ENCODE data around the gene TPD52L1.
A peak's percentile ranks its signal among the peaks of the same experiment; 100 is the strongest.

The TPD52L1 gene

DNA sequence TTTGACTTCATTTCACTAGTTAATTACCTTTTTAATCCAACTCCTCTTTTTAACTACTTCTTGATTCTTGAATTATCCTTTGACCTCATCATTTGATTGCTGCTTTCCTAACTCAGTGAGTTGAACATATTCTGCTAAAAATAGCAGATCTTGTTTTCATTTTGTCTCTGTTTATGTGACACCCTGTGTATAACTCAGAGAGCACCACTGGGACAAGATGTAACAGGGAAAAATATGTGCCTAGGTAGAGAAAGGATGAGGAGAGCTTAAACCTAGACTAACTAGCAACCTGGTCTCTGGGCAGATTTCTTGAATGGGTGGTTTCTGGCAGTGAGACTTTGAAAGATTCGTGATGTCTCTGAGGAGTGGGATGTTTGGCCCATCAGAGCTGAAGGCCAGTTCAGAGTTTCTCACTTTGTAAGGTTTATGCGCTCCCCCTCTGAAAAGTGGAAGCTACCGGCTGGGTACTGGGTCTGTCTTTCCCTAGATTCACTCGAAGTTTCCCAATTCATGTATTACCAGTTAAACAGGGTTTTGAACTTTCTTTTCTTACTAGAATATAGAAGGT lies 61.8 kb downstream of the TPD52L1 start:
- no peak for DNase-seq

DNA sequence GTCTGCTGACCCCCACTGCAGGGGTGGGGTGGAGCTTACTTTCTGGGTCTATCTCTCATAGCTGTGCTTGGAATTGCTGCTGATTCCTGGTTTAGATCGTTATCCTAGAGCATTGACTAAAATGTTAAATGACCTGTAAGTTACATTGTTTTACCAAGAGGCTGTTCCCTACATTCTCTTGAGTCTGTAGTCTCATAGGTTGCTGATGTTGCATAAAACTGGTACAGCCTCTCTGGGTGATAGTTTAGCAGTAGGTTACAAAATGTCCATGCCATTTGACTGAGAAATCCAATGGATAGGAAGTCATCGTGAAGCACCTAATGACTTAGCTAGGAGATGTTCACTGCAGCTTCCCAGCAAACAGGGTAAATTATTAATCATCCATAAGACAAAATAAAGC lies 62.4 kb downstream of the TPD52L1 start:
- no peak for DNase-seq

DNA sequence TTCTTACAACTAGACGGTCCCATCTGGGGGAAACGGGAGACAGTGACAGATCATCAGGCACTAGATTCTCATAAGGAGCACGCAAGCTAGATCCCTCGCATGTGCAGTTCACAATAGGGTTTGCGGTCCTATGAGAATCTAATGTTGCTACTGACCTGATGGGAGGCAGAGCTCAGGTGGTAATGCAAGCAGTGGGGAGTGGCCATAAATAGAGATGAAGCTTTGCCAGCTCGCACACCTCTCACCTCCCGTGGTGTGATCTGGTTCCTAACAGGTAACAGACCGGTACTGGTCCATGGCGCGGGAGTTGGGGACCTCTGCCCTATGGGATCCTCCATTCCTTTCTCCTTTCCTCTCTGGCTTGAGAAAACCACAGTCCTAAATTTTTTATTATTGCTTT lies 63.8 kb downstream of the TPD52L1 start:
- DNase-seq, result no peak

DNA sequence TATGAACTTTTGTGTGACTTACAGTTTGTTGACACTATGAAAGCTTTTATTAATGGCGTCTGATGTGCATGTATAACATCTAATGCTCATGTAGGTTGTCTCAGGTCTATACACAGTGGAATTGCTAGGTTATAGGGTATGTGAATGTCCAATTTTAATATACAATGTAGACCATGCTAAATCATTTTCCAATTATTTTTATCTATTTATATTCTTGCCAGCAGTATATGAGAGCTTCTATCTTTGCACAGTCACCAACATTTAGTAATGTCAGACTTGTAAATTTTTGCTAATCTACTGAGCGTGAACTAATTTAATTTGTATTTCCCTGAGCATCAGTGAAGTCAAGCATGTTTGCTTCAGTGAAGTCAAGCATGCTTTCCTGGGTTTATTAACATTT lies 64.4 kb downstream of the TPD52L1 start:
- DNase-seq, result no peak

GRCh38 chr6:125219361-125219895 lies 65.9 kb downstream of the TPD52L1 start:
- no peak for DNase-seq

DNA sequence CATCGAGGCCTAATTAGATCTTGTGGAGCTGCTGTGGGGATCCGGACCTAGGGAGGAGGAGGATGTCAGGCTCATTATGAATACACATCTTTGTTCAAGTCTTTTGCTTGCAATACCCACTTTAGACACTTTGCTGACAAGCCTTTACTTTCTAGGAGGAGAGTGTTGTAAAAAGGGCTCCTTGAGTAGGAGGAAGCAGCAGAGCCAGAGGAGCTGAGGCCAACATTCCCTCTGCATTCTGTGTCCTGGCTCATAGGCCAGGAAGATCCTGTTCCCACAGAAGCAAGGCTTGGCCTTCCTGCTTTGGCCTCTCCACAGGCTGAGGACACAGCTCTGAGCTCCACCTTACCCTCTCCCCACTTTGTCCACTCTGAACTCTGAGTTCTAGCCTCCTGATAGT lies 67.1 kb downstream of the TPD52L1 start:
- DNase-seq, result no peak

- no peak for DNase-seq
These were observed 69.2 kb downstream of the TPD52L1 start for GRCh38 chr6:125222531-125223455.

- DNase-seq, result no peak
These were observed 70.8 kb downstream of the TPD52L1 start for GRCh38 chr6:125224231-125224861.

GRCh38 chr6:125227244-125227643 lies 73.7 kb downstream of the TPD52L1 start:
- no peak for DNase-seq

DNA sequence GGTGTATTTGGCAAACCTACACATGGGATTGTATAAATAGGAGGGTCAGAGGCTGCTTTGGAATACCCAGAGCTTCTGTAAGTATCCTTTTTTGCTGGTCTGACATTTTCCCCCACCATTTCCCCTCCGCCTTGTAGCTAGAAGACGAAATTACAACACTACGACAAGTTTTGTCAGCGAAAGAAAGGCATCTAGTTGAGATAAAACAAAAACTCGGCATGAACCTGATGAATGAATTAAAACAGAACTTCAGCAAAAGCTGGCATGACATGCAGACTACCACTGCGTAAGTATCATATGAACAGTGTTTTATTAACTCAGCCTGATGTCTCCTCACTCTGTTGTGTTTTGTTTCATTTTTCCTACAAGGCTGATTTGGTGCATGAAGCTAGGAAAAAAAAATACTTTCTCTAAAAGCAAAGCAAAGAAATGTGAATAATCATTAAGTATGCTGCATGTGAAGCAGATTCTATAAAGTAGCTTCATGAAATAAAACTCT lies 75.5 kb downstream of the TPD52L1 start:
- DNase-seq, result no peak

GRCh38 chr6:125230674-125231073 lies 77.1 kb downstream of the TPD52L1 start:
- DNase-seq, result no peak

DNA sequence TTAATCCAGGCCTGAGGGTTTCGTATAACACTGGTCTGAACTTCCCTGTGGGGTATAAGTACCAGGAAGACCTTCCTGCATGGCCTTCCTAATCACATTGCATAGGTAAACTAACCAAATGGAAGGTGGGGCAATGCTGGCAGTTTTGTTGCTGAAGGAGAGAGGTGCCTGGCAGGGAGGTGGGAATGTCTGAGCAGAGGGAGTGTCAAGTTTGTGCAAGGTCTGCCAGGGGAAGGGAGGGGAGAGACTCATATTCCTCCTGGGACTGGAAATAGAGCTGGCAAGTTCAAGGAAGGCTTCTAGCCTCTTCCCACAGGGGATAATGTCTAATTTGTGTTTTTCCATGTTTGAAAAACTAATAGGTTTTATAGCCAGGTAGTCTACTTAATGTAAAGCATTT lies 77.6 kb downstream of the TPD52L1 start:
- no peak for DNase-seq

GRCh38 chr6:125231574-125232343 lies 78.2 kb downstream of the TPD52L1 start:
- no peak for DNase-seq

DNA sequence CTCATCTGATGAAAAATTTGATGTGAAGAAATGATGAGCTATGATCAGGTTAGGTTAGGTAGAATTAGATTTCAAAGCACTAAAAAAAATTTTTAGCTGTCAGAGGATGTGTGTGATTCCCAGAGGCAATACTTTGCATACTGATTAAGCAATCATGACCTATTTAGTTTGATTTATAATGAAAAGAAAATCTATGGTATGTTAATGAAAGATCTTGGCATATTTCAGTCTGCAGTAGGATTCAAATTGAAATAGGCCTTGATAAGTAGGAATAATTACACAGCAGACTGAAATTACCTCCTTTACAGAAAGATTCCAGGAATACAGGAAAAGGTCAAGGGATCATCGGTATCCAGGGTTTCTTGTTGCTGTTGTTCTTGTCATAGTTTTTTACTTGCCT lies 78.9 kb downstream of the TPD52L1 start:
- no peak for DNase-seq

- DNase-seq, result no peak
These were observed 79.6 kb downstream of the TPD52L1 start for GRCh38 chr6:125233202-125233601.

GRCh38 chr6:125236536-125237327 lies 83.2 kb downstream of the TPD52L1 start:
- peak; percentile 20 for DNase-seq

GRCh38 chr6:125237764-125238163 lies 84.2 kb downstream of the TPD52L1 start:
- DNase-seq, result no peak

DNA sequence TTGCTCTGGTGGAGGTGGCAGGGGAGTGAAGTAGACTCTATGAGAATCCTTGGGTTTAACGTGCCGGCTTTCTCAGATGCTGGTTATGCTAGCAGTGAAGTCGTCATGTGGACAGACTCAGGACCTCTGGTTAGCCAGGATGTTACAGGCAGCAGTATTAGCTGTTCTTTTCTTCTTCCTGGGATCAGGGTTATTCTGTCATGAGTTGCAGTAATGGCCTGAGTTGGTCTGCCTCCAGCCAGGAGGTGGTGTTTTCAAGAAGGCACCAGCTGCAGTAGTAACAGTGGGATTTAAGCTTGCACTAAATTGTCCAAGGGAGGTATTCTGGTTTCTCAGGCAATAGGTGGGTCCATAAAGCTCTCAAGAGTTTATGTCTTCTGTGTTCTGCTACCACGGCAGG lies 91.5 kb downstream of the TPD52L1 start:
- no peak for DNase-seq

GRCh38 chr6:125245523-125246264 lies 92.1 kb downstream of the TPD52L1 start:
- DNase-seq, result no peak

DNA sequence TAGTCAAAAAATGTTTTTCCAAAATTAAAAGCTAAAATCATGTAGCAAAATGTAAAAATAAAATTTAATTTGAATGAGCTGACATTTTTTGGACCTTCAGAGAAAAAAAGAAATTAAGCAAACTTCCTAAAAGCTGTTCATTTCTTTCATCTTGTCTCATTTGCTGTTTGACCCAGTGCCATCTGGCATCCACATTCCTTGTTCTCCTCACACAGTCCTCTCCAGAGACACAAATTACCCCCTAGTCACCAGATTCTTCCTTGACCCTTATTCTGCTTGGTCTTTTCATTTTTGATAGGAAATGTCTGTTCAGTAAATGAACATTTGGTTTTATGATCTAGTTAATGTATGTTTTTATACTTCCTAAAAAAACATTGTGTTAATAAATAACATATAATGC lies 93.0 kb downstream of the TPD52L1 start:
- DNase-seq, result no peak

- no peak for DNase-seq
These were observed 94.6 kb downstream of the TPD52L1 start for GRCh38 chr6:125248136-125248535.
